Cardiac fibroblast (primary cell): ENCODE measurements around the gene SEPTIN6.

Source experiments
- DNase-seq, 2 donors: peaks; one replicate each; pipeline versions ENCODE4 v3.0.0 to v3.0.0-alpha.2; 2010; ENCODE audit warnings: low read depth in 2 of 2
- H3K4me3 ChIP-seq, 2 donors: replicated peaks in 1 of 2; 1 replicate in 1 of 2; 2 replicates in 1 of 2; pipeline ENCODE4 v1.5.1; 2011; ENCODE audit warnings: low read depth in 2 of 2, low read length in 2 of 2, mild to moderate bottlenecking in 2 of 2, moderate library complexity in 1 of 2
- CTCF ChIP-seq: IDR thresholded peaks from one replicate; pipeline ENCODE4 v1.5.1; 2011; ENCODE audit warnings: low read depth, mild to moderate bottlenecking, low read length, inconsistent platforms

The SEPTIN6 gene

GRCh38 chrX:119682019-119682989 lies 10.7 kb downstream of the SEPTIN6 start:
- no peak overlapping the region for H3K4me3 ChIP-seq
- TF ChIP-seq CTCF = no peak
- DNase-seq = no peak

- DNase-seq = no peak
- no peak for TF ChIP-seq CTCF
- no peak overlapping the region for H3K4me3 ChIP-seq
Measured at GRCh38 chrX:119677654-119677981, 15.3 kb downstream of the SEPTIN6 start.

GRCh38 chrX:119676949-119677653 lies 15.9 kb downstream of the SEPTIN6 start:
- no peak overlapping the region for H3K4me3 ChIP-seq
- TF ChIP-seq CTCF = no peak
- DNase-seq = no peak

- no peak overlapping the region for H3K4me3 ChIP-seq
- no peak for DNase-seq
- TF ChIP-seq CTCF = no peak
Measured at GRCh38 chrX:119673336-119673735, 19.6 kb downstream of the SEPTIN6 start.

- H3K4me3 ChIP-seq = no peak overlapping the region
- no peak for TF ChIP-seq CTCF
- DNase-seq = peak; percentile 10 to 25
Measured at GRCh38 chrX:119672426-119672825, 20.5 kb downstream of the SEPTIN6 start.

GRCh38 chrX:119669424-119670037 lies 23.4 kb downstream of the SEPTIN6 start:
- H3K4me3 ChIP-seq = no peak overlapping the region
- peak; percentile 15 to 26 for DNase-seq
- no peak for TF ChIP-seq CTCF
